Activated CD8-positive, alpha-beta memory T cell treated with anti-CD3 and anti-CD28 coated beads, Interleukin-2, amount 10 ng/mL, durations not matched to agents 7 days and 5 days (primary cell): Measurements from ENCODE around the gene SPTBN4. TPM values are rescaled to one million over a fixed set of nuclear protein-coding genes. Genes with fewer than 3 reads are reported as not detected.

ENCODE experiments used
- ATAC-seq: fragments of 150-1000 bp; cut with Tn5 transposase; one replicate; pipeline ENCODE4 v1.10.0; 2021; ENCODE audit warnings: moderate library complexity
- CTCF ChIA-PET: fragments of 350-600 bp; sonication (Branson Sonifier 250); formaldehyde crosslinking; loops from one replicate; lab custom pipeline; 2021; ENCODE audit warnings: antibody characterized with exemption; lab: Charles Lee
- DNase-seq: peaks from one replicate; pipeline ENCODE4 v3.0.0-alpha.2; 2020
- H3K27ac Mint-ChIP-seq: one replicate; pipeline ENCODE4 v1.8.0; 2021; ENCODE audit warnings: mild to moderate bottlenecking, mixed read lengths
- H3K27me3 Mint-ChIP-seq: one replicate; pipeline ENCODE4 v1.8.0; 2021; ENCODE audit warnings: mixed read lengths
- H3K36me3 Mint-ChIP-seq: one replicate; pipeline ENCODE4 v1.8.0; 2021; ENCODE audit warnings: mild to moderate bottlenecking, mixed read lengths
- H3K4me1 Mint-ChIP-seq: one replicate; pipeline ENCODE4 v1.8.0; 2021; ENCODE audit warnings: mixed read lengths
- H3K4me3 Mint-ChIP-seq: one replicate; pipeline ENCODE4 v1.8.0; 2021; ENCODE audit warnings: mild to moderate bottlenecking, moderate library complexity, mixed read lengths
- H3K9me3 Mint-ChIP-seq: one replicate; pipeline ENCODE4 v1.8.0; 2022; ENCODE audit warnings: low read depth, mixed read lengths
- total RNA-seq, 2 experiments: library from RNA; stranded (reverse); gene quantifications; one replicate each; pipeline ENCODE4 v1.2.3, GENCODE V29; 2021

The SPTBN4 gene
- total RNA-seq, 2 experiments from 2014 or later: 0.30 to 0.44 TPM

DNA sequence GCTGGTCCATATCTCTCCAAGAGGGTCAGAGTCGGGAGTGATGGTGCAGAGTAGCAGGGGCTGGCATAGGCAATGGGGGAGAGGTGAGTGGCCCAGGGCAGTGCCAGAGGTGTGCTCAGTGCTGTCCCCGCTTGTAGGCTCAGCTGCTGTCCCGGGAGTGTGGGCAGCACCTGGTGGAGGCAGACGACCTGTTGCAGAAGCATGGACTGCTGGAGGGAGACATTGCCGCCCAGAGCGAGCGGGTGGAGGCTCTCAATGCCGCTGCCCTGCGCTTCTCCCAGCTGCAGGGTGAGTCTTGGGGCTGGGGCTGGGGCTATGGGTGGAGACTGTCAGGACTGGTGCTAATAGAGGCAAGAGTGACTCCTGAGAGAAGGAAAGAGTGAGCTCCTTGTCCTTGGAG is 39.3 kb downstream of the SPTBN4 start:
- CTCF ChIA-PET: interaction anchor here (0.9 kb wide), 1 partner anchor 17 kb away, joined by 3 read pairs; no protein-coding TSS in a partner anchor
- H3K4me3 Mint-ChIP-seq: no peak overlapping the region
- DNase-seq: no peak

DNA sequence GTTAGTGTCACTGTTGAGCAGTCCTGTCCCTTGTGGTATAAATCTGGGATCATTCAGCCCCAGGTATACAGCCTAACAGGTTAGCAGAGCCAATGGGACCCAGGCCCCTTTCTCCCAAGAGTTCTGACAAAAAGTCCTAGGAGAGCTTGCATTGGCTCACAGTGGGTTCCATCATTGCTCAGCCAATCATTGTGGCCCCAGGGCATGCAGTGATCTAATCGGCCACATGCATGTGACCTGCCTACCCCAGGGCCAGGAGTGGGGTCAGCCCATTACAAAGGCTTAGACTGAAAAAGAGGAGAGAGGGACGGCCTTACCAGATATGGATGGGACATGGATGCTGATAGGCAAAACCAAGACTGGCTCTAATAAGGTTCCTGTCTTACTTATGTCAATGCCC is 41.1 kb downstream of the SPTBN4 start:
- Mint-ChIP-seq H3K27ac (no peak overlapping the region), H3K27me3 (peaks cover 33% of the 10 kb centered on the region), H3K9me3 (no peaks in the 10 kb centered on the region), H3K4me3 (no peak overlapping the region), H3K36me3 (no peaks in the 10 kb centered on the region), H3K4me1 (no peaks in the 10 kb centered on the region)
- ATAC-seq: no peak
- DNase-seq: no peak
- CTCF ChIA-PET: no interaction called here

More for the DNA sequence above, 39.3 kb downstream of the SPTBN4 start:
- H3K27ac Mint-ChIP-seq: no peak overlapping the region
- H3K27me3 Mint-ChIP-seq: peaks cover 20% of the 10 kb centered on the region
- no peaks in the 10 kb centered on the region for H3K4me1 Mint-ChIP-seq
- H3K9me3 Mint-ChIP-seq: no peaks in the 10 kb centered on the region
- H3K36me3 Mint-ChIP-seq: no peaks in the 10 kb centered on the region
- no peak for ATAC-seq

DNA sequence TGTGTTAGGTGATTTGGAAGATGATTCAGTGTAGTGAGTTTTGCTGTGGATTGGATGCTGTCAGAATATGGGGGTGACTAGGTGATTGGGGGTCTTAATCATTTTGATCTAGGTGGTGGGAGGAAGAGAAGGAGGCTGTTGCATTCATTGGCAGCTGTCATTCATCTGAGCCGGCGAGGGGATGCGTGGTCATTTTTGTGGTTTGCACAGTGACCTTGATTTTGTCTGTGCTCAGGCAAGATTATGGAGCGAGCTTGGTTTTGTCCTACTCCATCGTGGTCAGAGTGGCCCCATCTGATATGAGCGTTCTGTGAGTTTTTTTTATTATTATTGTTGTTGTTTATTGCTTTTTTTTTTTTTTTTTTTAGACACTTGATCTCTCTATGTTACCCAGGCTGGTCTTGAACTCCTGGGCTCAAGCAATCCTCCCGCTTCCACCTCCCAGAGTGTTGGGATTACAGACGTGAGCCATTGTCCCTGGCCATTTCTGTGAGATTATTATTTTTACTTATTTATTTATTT is 42.0 kb downstream of the SPTBN4 start:
- no peak for ATAC-seq
- Mint-ChIP-seq H3K4me1 (no peaks in the 10 kb centered on the region), H3K4me3 (no peak overlapping the region), H3K27me3 (peaks cover 40% of the 10 kb centered on the region), H3K27ac (no peak overlapping the region), H3K9me3 (no peaks in the 10 kb centered on the region), H3K36me3 (no peaks in the 10 kb centered on the region)
- no peak for DNase-seq
- CTCF ChIA-PET: no interaction called here

DNA sequence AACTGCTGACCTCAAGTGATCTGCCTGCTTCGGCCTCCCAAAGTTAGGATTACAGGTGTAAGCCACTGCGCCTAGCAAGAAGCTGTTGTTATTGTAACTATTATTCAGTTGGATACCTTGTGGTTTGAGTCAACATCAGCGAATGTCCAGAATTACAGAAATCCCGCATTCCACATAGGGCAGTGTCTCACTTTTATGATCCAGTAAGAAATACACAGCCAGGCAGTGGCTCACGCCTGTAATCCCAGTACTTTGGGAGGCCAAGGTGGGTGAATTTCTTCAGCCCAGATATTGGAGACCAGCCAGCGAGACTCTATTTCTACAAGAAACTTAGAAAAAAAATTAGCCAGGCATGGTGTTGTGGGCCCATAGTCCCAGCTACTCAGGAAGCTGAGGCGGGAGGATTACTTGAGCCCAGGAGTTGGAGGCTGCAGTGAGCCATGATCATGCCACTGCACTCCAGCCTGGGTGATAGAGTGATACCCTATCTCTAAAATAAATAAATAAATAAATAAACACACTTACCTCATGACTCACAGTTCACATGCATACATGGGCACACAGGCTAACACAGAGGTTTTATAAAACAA is 43.8 kb downstream of the SPTBN4 start:
- Mint-ChIP-seq H3K36me3 (no peaks in the 10 kb centered on the region), H3K4me3 (no peak overlapping the region), H3K9me3 (no peaks in the 10 kb centered on the region), H3K27ac (no peak overlapping the region), H3K27me3 (peaks cover 50% of the 10 kb centered on the region), H3K4me1 (no peaks in the 10 kb centered on the region)
- no peak for ATAC-seq
- CTCF ChIA-PET: no interaction called here
- no peak for DNase-seq

DNA sequence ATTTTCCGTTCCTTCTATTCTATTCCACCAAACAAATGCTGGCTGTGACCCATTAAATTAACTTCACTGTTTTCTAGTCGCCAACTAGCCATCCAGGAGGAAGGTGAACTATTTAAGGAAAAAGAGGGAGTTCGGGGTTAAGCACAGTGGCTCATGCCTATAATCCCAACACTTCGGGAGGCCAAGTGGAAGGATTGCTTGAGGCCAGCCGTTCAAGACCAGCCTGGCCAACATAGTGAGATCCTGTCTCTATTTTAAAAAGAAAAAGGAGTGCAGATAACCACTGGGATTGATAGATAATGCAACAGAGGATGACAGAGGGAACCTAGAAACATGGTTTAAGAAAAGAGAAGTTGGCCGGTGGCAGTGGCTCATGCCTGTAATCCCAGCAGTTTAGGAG is 44.7 kb downstream of the SPTBN4 start:
- Mint-ChIP-seq H3K9me3 (no peaks in the 10 kb centered on the region), H3K4me3 (no peak overlapping the region), H3K27ac (no peak overlapping the region), H3K36me3 (no peaks in the 10 kb centered on the region), H3K27me3 (peaks cover 50% of the 10 kb centered on the region), H3K4me1 (no peaks in the 10 kb centered on the region)
- DNase-seq: no peak
- CTCF ChIA-PET: interaction anchor here (0.8 kb wide), 1 partner anchor 206 kb away, joined by 3 read pairs; no protein-coding TSS in a partner anchor
- no peak for ATAC-seq

DNA sequence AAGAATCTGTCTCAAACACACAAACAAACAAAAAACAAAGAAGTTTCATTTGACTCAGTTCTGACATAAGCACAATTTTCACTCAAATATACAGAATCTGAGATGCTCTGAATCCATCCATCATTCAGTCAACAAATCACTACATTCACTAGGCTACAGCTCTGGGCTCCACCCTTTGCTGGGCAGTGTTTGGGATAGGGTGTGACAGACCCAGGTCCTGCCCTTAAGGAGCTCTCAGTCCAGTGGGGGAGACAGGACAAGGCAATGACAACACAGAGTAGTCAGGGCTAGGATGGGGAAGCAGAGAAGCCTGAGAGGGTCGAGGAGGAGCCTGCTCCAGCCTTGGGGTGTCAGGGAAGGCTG is 45.3 kb downstream of the SPTBN4 start:
- no peaks in the 10 kb centered on the region for H3K4me1 Mint-ChIP-seq
- H3K36me3 Mint-ChIP-seq: no peaks in the 10 kb centered on the region
- H3K27me3 Mint-ChIP-seq: peaks cover 56% of the 10 kb centered on the region
- CTCF ChIA-PET: interaction anchor here (0.8 to 1.3 kb wide), 4 partner anchors 17 to 207 kb away, joined by 3 read pairs; no protein-coding TSS in a partner anchor
- no peak overlapping the region for H3K4me3 Mint-ChIP-seq
- H3K27ac Mint-ChIP-seq: no peak overlapping the region
- no peaks in the 10 kb centered on the region for H3K9me3 Mint-ChIP-seq
- no peak for ATAC-seq
- no peak for DNase-seq

DNA sequence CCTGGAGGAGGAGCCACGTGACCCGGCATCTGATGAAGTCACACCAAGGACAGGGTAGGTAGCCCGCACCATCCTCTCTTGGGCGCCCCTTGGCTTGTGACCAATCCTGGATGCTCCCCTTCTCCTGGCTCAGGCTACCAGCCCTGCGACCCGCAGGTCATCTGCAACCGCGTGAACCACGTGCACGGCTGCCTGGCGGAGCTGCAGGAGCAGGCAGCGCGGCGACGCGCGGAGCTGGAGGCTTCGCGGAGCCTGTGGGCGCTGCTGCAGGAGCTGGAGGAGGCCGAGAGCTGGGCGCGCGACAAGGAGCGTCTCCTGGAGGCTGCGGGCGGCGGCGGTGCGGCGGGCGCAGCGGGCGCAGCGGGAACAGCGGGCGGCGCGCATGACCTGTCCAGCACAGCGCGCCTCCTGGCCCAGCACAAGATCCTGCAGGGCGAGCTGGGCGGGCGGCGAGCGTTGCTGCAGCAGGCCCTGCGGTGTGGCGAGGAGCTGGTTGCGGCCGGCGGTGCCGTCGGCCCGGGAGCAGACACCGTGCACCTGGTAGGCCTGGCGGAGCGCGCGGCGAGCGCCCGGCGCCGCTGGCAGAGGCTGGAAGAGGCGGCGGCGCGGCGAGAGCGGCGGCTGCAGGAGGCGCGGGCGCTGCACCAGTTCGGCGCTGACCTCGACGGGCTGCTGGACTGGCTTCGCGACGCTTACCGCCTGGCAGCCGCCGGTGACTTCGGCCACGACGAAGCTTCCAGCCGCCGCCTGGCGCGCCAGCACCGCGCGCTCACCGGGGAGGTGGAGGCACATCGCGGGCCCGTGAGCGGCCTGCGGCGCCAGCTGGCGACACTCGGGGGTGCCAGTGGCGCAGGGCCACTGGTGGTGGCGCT is 45.9 kb downstream of the SPTBN4 start:
- Mint-ChIP-seq H3K4me1 (no peaks in the 10 kb centered on the region), H3K36me3 (no peaks in the 10 kb centered on the region), H3K4me3 (no peak overlapping the region), H3K9me3 (no peaks in the 10 kb centered on the region), H3K27ac (no peak overlapping the region), H3K27me3 (peaks cover 62% of the 10 kb centered on the region)
- no peak for DNase-seq
- CTCF ChIA-PET: interaction anchor here (0.8 to 1.3 kb wide), 5 partner anchors 11 to 208 kb away, joined by 3 read pairs; no protein-coding TSS in a partner anchor
- ATAC-seq: peak; percentile 39

DNA sequence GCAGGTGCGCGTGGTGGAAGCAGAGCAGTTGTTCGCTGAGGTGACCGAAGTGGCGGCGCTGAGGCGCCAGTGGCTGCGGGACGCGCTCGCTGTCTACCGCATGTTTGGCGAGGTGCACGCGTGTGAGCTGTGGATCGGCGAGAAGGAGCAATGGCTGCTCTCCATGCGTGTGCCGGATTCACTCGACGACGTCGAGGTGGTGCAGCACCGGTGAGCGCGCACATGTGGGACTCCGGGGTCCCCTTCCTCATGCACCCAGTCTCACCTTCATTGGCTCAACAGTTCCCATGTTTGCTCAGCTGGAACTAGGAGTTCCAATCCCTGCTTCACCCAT is 46.5 kb downstream of the SPTBN4 start:
- H3K27ac Mint-ChIP-seq: no peak overlapping the region
- H3K36me3 Mint-ChIP-seq: no peaks in the 10 kb centered on the region
- no peaks in the 10 kb centered on the region for H3K4me1 Mint-ChIP-seq
- CTCF ChIA-PET: interaction anchor here (1.0 kb wide), 1 partner anchor 10 kb away, joined by 3 read pairs; no protein-coding TSS in a partner anchor
- DNase-seq: no peak
- peaks cover 63% of the 10 kb centered on the region for H3K27me3 Mint-ChIP-seq
- no peak for ATAC-seq
- H3K4me3 Mint-ChIP-seq: no peak overlapping the region
- no peaks in the 10 kb centered on the region for H3K9me3 Mint-ChIP-seq

DNA sequence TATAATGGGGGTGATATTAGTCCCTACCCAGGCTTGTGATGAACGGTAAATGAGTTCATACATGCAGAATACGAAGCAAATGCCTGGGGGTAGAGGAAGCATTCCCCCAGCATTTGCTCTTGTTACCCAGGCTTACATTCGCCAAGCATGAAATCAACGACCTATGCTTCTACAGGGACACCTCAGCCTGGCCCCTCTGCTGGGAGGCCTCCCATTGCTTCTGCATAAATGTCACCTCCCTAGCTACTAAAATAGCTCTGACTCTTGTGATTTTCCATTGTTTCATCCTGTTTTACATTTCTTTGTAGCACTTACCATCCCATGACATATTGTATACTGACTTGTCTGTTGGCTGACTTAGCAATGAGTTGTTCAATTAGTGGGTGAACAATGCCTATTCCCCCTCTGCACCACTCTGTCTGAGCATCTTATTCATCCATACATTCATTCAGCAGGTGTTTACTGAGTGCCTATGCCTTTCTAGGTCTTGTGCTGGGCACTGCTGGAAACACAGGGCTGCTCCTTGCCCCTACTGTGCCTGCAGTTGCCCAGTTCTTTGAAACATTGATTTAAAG is 47.0 kb downstream of the SPTBN4 start:
- CTCF ChIA-PET: interaction anchor here (1.0 kb wide), 1 partner anchor 10 kb away, joined by 3 read pairs; no protein-coding TSS in a partner anchor
- H3K27ac Mint-ChIP-seq: no peak overlapping the region
- H3K9me3 Mint-ChIP-seq: no peaks in the 10 kb centered on the region
- DNase-seq: no peak
- ATAC-seq: no peak
- no peak overlapping the region for H3K4me3 Mint-ChIP-seq
- no peaks in the 10 kb centered on the region for H3K4me1 Mint-ChIP-seq
- H3K36me3 Mint-ChIP-seq: no peaks in the 10 kb centered on the region
- H3K27me3 Mint-ChIP-seq: peaks cover 60% of the 10 kb centered on the region

DNA sequence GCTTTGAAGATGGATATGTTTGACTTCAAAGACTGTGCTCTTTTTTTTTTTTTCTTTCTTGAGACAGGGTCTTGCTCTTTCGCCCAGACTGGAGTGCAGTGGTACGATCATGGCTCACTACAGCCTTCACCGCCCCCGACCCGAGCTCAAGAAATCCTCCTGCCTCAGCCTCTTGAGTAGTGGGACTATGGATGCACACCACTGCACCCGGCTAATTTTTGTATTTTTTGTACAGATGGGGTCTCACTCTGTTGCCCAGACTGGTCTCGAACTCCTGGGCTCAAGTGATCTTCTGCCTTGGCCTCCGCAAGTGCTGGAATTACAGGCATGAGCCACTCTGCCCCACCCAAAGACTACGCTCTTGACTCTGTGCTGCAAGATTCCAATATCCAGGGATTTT is 50.4 kb downstream of the SPTBN4 start:
- no peaks in the 10 kb centered on the region for H3K36me3 Mint-ChIP-seq
- no peaks in the 10 kb centered on the region for H3K9me3 Mint-ChIP-seq
- H3K27me3 Mint-ChIP-seq: peaks cover 54% of the 10 kb centered on the region
- H3K4me3 Mint-ChIP-seq: no peak overlapping the region
- no peak for DNase-seq
- no peak overlapping the region for H3K27ac Mint-ChIP-seq
- no peak for ATAC-seq
- peaks cover 2% of the 10 kb centered on the region for H3K4me1 Mint-ChIP-seq
- CTCF ChIA-PET: no interaction called here

DNA sequence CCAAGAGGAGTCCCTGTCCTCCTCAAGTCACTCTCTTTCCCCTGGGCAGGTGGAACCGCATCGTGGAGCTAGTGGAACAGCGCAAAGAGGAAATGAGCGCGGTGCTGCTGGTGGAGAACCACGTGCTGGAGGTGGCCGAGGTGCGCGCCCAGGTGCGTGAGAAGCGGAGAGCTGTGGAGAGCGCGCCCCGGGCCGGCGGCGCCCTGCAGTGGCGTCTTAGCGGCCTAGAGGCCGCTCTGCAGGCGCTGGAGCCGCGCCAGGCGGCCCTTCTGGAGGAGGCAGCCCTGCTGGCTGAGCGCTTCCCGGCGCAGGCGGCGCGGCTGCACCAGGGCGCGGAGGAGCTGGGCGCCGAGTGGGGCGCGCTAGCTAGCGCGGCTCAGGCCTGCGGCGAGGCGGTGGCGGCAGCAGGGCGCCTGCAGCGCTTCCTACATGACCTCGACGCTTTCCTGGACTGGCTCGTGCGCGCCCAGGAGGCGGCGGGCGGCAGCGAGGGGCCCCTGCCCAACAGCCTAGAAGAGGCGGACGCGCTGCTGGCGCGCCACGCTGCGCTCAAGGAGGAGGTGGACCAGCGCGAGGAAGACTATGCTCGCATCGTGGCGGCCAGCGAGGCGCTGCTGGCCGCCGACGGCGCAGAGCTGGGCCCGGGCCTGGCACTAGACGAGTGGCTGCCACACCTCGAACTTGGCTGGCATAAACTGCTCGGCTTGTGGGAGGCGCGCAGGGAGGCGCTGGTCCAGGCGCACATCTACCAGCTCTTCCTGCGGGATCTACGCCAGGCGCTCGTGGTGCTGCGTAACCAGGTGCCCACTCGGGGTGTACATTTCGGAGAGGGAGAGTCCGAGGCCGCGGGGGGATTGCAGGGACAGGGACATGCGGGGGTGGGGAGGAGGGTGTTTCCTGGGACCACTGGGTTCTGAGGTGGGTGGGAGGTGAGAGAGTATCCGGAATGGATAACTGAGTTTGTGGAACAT is 52.8 kb downstream of the SPTBN4 start:
- no peak overlapping the region for H3K4me3 Mint-ChIP-seq
- peaks cover 2% of the 10 kb centered on the region for H3K4me1 Mint-ChIP-seq
- DNase-seq: no peak
- CTCF ChIA-PET: interaction anchor here (1.0 to 1.2 kb wide), 2 partner anchors 115 to 214 kb away, joined by 3 read pairs; no protein-coding TSS in a partner anchor
- no peaks in the 10 kb centered on the region for H3K9me3 Mint-ChIP-seq
- H3K27me3 Mint-ChIP-seq: peaks cover 39% of the 10 kb centered on the region
- H3K36me3 Mint-ChIP-seq: no peaks in the 10 kb centered on the region
- no peak overlapping the region for H3K27ac Mint-ChIP-seq
- peak; percentile 27 for ATAC-seq

DNA sequence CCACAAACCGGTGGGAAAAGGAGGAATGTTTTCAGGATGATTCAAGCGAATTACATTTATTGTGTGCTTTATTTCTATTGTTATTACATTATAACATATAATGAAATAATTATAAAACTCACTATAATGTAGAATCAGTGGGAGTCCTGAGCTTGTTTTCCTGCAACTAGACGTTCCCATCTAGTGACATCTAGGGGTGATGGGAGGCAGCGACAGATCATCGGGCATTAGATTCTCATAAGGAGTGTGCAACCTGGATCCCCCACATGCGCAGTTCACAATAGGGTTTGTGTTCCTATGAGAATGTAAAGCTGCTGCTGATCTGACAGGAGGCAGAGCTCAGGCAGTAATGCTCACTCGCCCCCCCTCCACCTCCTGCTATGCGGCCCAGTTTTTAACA is 54.5 kb downstream of the SPTBN4 start:
- Mint-ChIP-seq H3K27ac (no peak overlapping the region), H3K4me1 (peaks cover 2% of the 10 kb centered on the region), H3K4me3 (no peak overlapping the region), H3K36me3 (no peaks in the 10 kb centered on the region), H3K9me3 (no peaks in the 10 kb centered on the region), H3K27me3 (peaks cover 35% of the 10 kb centered on the region)
- ATAC-seq (no peak), DNase-seq (no peak)
- CTCF ChIA-PET: interaction anchor here (0.7 to 1.8 kb wide), 7 partner anchors 11 to 216 kb away, joined by 3 to 7 read pairs (median 3); no protein-coding TSS in a partner anchor
